GOT3 (cell line): ENCODE measurements around the gene PPP2R3A.
"Not testable (repeated sequence)": the region's sequence is repeated elsewhere in the genome, so short reads cannot be mapped to it uniquely, and the experiment has no call there.

Experiments used
- DNase-seq: peaks from one replicate; lab custom pipeline; 2025; ENCODE audit warnings: mixed read lengths; lab: John Stamatoyannopoulos, UW

The PPP2R3A gene, protein sequence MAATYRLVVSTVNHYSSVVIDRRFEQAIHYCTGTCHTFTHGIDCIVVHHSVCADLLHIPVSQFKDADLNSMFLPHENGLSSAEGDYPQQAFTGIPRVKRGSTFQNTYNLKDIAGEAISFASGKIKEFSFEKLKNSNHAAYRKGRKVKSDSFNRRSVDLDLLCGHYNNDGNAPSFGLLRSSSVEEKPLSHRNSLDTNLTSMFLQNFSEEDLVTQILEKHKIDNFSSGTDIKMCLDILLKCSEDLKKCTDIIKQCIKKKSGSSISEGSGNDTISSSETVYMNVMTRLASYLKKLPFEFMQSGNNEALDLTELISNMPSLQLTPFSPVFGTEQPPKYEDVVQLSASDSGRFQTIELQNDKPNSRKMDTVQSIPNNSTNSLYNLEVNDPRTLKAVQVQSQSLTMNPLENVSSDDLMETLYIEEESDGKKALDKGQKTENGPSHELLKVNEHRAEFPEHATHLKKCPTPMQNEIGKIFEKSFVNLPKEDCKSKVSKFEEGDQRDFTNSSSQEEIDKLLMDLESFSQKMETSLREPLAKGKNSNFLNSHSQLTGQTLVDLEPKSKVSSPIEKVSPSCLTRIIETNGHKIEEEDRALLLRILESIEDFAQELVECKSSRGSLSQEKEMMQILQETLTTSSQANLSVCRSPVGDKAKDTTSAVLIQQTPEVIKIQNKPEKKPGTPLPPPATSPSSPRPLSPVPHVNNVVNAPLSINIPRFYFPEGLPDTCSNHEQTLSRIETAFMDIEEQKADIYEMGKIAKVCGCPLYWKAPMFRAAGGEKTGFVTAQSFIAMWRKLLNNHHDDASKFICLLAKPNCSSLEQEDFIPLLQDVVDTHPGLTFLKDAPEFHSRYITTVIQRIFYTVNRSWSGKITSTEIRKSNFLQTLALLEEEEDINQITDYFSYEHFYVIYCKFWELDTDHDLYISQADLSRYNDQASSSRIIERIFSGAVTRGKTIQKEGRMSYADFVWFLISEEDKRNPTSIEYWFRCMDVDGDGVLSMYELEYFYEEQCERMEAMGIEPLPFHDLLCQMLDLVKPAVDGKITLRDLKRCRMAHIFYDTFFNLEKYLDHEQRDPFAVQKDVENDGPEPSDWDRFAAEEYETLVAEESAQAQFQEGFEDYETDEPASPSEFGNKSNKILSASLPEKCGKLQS (N-terminal part only)

DNA sequence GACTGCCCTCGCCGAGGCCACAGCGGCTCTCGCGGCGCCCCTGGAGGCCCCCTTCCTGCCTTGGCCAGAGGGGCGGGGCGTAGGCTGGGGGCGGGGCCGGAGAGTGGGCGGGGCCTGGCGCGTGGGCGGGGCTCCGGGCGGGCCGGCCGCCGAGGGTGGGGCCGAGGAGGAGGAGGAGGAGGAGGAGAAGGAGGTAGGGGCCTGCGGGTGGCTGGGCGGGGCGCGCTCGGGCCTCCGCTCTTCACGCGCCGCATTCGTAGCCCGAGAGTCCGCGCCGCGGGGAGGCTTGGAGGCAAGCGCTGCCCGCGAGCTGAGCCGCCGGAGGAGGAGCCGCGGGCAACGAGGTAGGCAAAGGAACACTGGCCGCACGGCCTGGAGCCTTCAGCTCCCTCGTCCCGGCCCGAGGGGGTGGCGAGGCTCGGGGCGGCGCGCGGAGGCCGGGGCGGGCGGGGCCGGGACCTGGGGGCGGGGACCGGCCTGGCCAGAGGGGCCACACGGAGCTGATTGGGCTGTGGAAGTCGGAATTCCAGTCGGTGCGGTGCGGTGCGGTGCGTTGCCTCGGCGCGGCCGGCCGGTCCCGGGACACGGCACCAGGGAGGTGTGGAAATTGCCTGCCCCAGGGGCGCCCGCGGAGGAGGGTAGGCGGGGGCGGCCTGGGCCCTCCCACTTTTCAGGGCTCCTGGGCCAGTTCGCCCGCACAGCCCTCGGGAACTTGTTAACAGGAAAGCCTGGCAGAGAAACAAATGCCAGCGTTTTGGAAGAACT is at the start of gene PPP2R3A:
Gene PPP2R3A (plus strand): TSS at position 223 of the 765 bp plus-strand sequence. CDS start 35,771 bp downstream, outside the sequence.
- peak; percentile 88 for DNase-seq

DNA sequence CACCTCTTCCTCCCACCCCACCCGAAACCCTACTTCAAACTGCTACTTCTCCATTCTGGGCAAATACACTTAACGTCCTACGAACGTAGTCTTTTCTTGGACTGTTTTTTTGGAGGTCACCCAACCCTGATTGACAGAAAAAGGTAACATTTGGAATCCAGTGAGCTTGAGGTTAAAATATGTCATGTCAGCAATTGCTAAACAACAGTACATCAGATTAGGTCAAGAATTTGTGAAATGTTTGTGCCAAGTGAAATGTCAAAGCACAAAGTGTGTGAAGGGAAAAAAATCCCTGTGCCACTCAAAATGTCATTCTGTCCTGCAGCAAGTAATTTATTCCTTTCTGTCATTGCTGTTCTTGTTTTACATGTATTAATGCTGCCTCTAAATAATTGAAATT is 49.2 kb upstream of the PPP2R3A start:
- DNase-seq: no peak

DNA sequence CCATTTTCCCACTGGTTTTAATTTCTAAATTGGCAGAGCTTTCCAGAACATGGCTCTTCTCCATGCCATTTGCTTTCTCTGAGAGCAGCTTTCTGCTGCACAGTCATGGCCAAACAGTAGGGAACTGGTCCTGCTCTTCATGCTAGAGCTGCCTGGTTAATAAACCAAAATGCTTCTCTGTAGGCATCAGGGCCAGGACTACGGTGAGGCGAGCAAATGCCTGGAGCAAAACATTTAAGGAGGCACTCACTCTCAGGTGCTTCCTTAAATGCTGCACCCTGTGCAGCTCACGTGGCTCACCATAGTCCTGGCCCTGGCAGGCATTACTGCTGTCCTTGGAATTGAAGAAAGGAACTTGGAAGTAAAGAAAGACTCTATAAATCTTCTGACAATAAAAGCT is 48.5 kb upstream of the PPP2R3A start:
- no peak for DNase-seq

DNA sequence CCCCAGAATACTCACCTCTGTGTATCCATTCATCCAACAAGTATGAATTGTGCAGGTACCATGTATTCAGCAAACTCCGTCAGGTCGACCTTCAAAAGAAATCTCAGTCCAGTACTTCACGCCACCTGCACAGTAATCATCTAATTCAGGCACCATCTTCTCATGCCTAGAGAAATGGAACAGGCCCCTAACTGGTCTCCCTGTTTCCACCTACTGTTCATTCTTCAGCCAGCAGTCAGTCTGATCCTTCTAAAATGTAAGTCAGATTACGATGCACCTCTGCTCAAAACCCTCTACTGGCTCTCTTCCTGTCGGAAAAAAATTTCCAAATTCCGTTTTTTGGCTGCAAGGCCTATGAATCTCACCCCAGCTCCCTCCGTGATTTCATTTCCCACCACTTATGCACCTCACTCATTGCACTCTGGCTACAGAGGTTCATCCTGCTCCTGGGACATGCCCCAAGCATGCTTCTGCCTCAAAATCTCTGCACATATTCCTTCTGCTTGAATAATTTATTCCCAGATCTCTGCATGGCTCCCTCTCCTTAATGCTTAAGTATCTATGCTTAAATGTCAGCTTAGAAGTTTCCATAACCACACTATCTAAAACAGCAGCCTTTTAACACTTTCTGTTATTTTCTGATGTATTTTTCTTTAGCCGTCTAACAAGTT is 47.5 kb upstream of the PPP2R3A start:
- no peak for DNase-seq

DNA sequence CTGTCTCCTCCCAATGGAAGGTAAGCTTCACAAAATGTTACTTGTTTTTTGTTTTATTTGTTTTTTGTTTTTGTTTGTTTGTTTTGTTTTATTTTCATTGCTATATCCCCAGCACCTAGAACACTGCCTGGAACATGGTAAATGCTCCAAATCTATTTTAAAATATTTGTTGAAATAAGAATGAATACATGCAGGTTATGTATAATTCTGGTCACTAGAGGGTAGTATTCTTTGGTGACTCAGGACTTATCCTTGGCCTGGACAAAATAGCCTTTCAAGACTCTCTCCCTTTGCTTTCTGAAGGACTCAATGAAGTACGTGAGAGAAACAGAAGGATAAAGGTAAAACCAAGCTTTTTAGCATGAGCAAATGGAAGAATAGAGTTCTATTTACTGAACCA is 46.9 kb upstream of the PPP2R3A start:
- no peak for DNase-seq

DNA sequence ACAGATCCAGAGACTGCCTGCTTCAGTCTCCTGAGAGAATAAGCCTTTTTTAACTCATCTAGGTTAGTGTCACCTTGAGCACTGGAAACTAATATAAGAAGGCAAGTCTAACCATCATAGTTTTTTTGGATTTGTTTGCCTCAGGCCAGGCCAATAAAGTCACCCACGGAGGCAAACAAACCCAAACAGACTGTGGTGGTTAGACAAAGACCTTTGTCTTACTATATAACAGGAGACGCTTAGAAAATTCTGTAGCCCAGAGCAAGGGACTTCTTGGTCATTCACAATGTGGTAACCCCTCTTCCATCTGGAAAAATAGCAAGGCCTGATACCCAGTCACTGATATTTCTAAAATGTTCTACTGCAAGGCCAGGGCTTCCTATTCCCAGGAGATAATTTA is 45.3 kb upstream of the PPP2R3A start:
- DNase-seq: no peak

DNA sequence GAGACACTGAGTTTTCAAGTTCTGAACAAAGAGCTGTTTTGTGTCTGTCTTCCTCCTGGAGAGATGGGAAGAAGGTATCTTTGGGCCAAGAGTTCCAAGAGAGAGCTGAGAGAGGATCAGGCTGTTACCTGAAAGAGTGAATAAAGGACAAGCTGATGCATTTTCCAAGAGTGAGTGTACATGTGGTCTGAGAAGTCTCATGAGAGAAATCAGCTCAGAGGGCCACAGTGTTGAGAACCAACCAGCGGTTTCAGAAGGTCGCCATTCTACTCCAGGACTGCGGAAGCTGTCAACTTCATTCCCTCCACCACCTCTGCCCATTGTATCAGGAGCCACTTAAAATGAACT is 42.7 kb upstream of the PPP2R3A start:
- DNase-seq: no peak

DNA sequence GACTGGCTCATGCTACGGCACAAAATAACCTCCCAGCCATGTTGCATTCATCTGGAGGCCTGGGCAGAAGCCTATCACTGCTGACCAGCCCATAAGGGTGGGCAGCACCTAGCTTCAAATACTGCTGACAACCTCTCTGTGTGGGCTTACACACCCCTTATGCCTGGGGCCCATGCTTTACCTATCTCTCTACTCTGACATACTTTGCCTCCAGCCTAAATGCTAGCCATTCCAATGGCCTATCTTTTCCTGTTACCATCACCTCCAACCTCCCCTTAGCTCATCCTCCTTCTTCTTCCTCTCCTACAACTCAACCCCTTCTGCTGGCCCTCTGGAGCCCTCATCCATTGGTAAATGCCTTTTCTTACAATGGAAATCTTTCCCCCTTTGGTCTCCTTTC is 41.0 kb upstream of the PPP2R3A start:
- DNase-seq: no peak

DNA sequence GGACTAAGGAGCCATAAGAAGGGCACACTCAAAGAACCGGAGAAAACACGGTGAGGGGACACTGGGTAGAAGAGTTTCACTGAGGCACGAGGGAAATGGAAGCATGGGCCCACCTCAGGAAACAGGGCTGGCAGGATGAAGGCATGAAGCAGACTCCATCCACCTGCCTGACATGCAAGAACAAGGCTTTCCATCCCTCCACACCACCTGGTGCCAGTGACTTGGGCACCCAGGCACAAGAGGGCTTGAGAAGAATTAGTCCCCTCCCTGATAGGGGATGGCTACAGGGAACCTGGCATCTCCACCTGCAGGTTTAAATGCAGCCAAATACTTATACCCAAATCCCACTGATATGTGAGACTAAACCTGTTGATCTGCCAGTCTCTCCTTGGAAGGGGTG is 38.9 kb upstream of the PPP2R3A start:
- no peak for DNase-seq

DNA sequence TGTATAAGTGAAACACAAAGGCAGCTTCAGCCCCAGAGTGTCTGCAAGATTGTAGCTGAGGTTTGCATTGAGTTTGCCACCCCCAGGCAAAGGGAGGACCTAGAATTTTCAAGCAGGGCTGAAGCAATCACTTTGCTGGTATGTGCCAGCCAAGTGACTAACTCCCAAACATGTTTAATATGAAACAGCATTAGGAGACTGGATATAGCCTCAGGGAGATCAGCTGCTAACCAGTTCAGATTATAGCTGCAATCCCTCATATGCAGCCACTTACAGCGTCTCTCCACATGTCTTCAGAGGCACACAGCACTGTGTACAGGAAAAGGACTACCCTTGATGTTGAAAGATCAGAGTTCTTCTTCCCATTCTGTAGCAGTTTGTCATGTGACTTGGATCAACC is 38.4 kb upstream of the PPP2R3A start:
- DNase-seq: no peak

DNA sequence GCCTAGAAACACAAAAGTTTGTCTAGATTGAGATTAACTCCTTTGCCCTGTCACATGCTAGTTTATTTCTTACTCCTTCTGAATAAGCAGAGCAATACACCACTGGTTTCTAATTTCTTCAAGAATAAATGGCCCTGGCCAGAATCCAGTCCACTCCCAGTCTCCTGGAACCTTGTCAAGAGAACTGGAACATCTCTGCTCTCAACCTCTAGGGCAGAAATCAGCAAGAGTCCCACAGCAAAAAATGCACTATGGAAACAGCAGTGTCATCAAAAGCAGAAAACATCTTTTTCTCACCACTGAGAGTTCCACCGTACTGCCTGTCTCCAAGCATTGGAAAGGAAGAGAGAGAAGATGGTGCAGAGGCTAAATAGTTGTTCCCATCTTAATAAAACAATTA is 35.9 kb upstream of the PPP2R3A start:
- DNase-seq: no peak

DNA sequence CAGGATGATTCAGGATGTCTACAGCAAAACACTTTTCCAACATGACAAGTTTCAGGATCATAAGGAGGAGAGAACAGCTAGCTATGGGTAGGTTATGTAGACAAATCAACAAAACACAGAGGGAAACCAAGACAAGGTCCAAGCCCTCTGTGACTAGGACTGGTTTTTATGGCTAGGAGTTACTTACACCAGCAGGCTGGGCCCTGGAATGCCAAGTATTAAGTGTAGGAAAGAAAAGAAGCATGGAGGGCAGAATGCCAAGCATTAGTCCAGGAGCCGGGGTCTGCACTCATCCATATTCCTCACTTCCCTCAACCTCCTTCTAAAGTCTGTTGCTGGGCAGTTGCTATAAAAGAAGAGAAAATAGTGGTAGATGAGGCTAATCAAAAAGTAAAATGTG is 35.3 kb upstream of the PPP2R3A start:
- DNase-seq: no peak

DNA sequence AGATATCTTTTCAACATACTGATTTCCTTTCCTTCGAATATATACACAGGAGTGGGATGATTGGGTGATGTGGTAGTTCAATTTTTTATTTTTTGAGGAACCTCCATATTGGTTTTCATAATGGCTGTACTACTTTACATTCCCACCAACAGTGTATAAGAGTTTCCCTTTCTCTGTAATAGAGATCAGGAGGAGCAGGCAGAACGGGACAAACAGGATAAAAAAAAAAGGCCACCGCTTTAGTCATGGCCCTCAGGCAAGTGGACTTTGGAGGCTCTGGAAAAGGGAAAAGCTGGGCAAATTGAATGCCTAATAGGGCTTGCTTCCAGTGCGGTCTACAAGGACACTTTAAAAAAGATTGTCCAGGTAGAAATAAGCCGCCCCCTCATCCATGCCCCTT is 30.4 kb upstream of the PPP2R3A start:
- DNase-seq: not testable (repeated sequence)

DNA sequence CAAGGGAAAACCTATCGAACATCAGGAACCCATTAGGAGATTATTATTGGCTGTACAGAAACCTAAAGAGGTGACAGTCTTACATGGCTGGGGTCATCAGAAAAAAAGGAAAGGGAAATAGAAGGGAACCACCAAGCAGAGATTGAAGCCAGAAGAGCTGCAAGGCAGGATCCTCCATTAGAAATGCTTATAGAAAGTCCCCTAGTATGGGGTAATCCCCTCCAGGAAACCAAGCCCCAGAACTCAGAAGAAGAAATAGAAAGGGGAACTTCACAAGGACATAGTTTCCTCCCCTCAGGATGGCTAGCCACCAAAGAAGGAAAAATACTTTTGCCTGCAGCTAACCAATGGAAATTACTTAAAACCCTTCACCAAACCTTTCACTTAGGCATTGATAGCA is 27.8 kb upstream of the PPP2R3A start:
- not testable (repeated sequence) for DNase-seq

DNA sequence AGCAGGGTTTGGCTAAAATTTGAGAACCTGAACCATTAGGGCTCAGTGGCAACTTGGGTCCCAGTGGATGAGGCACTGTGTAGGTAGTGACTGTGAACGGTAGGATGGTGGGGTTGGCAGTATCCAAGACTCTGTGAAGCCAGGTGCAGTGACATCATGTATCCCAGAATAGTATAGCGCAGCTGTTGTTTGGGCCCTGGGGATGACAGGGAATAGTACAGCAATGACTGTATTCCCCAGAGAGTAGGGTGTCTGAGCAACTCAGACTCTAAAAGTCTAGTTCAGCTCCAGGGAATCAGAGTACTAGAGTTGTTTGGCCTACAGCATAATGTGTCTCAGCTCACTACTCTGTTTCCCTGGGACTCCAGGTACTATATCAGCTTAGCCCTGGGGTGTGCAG is 20.7 kb upstream of the PPP2R3A start:
- DNase-seq: no peak

DNA sequence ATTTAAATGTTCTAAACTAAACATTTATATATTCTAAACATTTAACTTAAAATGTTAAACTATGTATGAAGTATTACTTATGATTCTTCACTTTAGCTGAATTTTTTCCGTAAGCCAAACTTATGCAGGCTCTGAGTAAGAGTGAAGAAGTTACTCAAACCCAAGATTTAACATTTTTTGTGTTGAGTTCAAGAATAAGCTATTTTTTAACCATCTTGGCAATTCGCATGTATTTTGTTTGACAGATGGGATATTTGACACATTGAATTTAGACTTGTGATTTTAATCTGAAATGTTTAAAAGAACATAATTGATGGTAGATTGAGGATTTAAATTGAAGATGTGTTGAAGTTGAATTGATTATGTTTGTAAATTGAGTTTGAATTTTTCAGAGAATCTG is 14.6 kb upstream of the PPP2R3A start:
- DNase-seq: no peak

DNA sequence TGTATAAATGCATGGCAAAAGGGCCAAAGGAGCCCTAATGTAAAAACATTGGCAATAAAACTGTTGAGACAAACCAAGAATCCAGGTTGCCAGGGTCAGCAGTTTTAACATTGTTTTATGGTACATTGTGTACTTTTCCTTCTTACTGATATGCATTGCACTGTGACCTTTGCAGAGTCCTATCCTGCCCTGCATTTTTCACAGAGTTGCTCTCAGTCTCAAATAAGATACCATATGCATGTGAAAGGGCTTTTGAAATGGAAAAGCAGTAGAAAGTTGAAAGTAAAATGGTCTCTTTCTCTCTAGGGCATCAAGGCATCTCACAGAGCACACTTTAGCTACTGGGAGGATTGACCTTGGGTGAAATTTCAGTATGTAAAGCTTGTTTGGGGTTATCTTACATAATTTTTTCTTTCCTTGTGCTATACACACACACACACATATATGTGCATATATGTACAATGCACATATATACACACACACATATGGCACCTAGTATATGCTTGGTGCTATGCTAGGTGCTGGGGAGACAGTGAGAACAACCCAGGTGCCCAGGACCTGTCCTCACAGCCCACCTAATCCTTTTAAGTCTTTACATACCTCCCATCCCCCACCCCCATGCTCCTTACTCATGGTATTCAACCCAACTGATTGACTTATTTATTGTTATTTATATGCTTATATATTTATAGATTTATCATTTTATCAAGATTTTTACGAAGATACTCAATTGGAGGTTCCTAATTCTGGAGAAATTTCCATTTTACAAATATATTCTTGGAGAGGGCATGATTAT is 1.2 kb upstream of the PPP2R3A start:
- DNase-seq: no peak

DNA sequence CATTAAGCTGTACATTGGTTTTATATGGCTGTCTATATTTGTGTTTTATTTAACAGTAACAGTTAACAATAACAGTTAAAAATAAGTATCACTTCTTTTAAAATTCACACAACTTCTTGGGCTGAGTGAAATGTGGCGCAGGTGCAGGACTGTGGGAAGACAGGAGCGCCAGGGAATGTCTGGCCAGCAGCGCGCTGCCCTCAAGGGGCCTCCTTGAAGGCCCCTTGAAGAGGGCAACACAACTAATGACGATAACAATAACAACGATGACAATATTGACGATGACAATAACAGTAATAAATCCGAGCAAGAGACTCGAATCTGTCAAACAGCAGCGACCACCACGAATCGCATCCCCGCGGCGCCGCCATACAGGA is 411 bp upstream of the PPP2R3A start:
- no peak for DNase-seq

DNA sequence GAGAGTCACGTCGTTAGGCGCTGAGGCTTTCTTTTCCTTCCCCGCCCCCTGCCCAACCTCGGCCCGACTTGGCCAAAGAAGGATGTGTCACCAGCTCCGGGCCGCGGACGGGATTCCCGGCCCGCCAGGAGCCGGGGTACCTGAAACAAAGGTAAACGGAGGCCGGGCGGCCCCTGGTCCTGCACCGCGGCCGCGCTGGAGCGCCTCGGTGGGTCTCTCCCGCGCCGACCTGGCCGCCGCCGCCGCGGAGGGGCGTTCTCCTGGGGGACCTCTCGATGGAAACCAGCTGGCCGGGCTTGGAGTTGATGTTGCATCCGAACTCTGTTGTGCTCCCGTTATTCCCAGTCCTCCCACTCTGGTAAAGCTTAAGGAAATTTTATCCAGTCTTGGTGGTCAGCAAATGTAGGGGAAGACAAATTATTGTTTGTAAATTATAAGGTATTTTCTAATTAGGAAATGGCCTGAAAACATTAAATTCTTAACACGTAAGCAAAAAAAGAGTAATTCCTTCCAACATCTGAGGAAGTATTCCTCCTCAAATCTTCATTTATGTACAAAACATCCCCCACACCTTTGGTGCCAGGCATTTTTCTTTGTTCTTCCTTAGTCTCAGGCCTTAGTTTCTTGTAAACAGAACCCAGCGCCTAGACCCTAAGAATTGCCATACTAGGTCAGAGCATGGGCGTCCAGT is 888 bp downstream of the PPP2R3A start:
- DNase-seq: no peak

DNA sequence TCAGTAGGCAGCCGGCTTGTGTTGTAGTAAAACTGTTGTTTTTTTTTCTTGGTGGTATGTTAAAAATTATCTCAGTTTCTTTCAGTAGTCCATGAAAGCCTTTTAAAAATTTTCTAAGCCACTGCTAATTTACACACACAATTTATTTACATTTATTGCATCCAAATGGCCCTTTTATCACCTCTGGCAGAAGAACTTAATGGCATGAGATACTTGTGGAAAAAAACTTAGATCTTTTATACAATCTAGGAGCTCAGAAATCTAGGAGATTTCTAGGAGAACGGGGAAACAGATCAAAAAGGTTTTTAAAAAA is 1.4 kb downstream of the PPP2R3A start:
- DNase-seq: no peak
